ENCODE results near the gene ARHGAP22.

ARHGAP22 gene

DNA sequence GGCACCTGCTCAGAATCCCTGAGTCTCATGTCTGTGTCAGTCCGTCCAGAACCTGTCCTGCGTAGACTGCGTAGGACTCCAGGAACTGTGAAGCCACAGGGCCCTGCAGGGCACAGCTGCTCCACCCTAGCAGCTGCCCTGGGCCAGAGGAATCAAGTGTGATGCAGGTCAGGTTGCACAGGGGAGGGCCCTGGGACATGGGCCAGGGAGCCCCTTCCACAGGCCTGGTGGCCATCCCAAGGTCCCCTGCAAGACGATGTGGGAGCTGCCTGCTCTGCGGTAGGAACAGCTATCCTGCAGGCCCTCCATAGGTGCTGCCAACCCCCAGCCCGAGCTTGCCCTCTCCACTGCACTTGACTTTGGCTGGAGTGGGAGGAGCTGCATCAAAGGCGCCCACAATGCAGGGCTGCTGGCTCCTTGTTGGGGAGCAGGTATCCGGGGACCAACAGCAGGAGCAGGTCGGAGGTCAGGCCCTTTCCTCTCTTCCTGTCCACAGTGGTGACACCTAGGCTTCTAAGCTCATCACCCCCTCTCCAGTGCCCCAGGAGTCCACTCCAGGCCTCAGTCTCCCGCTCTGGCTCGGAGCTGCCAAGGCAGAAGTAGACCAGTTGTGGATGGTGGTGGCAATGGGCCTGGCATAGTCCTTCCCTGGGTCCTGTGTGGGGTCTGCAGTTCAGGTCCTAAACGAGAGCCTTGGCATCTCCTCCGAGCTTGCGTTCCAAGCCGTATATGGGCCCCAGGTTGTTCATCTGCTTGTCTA is 149.3 kb downstream of the ARHGAP22 start:
- no peak for FAIRE-seq
- no peak for DNase-seq (ENCODE audit: insufficient read length, low spot score)

DNA sequence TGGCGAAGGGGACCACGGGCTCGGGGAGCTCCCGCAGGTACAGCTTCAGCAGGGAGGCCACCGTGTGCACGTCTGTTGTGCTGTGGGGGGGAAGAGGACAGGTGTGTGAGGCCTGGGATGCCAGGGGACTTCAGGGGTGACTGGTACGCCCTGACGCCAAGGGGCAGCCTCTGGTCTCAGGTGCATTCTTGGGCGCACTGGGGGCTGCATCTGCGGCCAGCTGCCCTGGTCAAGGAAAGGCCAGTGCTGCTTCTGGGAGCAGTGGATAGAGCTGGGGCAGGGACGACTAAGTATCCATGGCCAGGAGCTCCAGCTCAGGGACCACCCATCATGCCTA is 149.8 kb downstream of the ARHGAP22 start:
- no peak for FAIRE-seq

DNA sequence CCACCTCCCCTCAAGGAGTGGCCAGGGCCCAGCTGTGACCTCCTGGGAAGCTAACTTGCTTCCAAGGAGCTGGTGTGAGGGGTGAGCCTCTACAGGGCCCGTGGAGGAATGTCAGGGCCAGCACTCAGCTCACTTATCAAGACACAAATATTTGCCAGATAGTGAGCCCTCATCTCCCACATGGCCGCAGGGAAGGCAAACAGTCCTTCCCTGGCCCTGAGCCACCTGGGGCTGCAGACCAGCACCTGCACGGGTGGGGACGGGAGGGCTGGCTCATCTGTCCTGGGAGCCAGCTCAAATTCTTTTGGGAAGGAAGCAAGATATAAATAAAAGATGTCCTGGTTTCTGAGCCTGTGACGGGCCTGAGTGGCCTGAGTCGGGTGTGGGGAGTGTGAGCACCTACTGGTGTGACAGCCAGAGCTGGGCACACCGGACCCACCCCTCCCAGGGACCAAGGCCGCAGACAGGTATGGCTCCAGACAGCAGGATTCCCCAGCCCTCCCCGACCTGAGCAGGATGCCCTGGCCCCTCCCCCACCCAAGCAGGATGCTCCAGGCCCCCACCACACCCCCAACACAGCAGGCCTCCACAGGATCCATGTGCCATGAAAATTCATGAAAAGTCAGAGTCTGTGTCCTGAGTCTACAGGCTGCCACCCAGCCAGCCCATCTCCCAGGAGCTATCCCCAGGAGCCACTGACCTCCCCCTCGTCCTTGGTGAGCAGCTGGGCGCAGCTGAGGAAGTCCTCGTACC is 150.4 kb downstream of the ARHGAP22 start:
- FAIRE-seq (no peak), DNase-seq (ENCODE audit: insufficient read length, low spot score) (no peak)

More for the DNA sequence above, 149.8 kb downstream of the ARHGAP22 start:
- DNase-seq (ENCODE audit: insufficient read length, low spot score): no peak

DNA sequence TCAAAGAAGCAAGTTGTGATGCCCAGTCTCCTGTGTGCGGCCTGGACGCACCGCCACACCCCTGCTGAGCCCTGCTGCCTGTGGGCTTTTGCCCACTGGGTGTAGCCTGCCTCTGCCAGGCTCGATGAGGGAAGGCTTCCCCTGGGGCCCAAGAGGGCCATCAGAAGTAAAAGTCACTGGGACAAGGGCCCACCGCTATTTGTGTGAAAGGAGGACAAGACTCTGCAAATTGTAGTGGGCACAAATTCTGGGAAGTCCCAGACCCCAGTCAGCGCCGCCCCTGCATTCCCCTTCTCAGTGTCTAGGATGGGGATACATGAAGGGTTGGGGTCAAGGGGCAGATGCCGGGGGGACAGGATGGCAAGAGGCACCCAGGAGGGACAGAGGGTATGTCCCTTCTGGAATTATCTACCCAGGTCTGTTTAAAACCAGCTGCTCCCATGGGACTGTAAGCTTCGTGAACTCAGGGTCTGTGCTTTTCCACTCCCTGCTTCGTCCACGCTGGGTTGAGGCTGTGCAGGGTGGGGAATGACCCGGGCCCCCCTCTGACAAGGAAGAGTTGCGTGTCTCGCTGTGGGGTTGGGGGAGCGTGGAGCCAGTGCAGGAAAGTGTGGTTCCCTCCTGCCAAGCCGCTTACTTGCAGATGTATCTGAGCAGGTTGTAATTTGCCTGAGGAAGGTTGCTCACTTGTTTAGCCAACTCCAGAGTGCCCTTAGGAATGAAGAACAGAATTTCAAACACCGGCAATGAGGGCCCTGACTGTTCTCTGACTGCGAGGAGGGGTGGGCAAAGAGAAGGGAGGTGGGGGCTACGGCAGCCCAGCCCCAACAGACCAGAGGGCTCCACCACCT is 151.2 kb downstream of the ARHGAP22 start:
- no peak for DNase-seq (ENCODE audit: insufficient read length, low spot score)
- FAIRE-seq: no peak

DNA sequence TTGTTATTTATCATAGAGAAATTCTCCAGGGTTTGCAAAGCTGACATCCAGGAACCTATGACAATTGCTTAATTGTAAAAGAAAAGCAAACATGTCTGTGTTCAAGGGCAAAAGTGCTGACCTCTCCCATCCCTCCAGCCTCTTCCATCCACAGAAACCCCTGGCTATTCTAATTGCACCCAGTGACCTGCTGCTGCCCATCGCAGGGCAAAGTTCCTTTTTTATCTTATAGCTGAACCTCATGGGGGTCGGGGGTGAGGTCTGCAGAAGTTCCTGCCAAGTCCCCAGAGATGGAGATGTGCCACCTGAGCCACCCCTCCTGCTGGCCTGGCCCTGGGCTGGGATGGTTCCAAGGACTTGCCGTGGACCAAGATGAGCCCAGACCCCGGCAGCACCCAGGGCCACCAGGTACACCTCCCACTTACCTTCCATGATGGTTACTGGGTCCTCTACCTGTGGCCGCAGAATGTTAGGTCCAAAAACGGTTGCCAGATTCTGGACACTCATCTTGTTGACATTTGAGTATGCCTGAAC is 151.9 kb downstream of the ARHGAP22 start:
- no peak for FAIRE-seq
- DNase-seq (ENCODE audit: insufficient read length, low spot score): no peak

DNA sequence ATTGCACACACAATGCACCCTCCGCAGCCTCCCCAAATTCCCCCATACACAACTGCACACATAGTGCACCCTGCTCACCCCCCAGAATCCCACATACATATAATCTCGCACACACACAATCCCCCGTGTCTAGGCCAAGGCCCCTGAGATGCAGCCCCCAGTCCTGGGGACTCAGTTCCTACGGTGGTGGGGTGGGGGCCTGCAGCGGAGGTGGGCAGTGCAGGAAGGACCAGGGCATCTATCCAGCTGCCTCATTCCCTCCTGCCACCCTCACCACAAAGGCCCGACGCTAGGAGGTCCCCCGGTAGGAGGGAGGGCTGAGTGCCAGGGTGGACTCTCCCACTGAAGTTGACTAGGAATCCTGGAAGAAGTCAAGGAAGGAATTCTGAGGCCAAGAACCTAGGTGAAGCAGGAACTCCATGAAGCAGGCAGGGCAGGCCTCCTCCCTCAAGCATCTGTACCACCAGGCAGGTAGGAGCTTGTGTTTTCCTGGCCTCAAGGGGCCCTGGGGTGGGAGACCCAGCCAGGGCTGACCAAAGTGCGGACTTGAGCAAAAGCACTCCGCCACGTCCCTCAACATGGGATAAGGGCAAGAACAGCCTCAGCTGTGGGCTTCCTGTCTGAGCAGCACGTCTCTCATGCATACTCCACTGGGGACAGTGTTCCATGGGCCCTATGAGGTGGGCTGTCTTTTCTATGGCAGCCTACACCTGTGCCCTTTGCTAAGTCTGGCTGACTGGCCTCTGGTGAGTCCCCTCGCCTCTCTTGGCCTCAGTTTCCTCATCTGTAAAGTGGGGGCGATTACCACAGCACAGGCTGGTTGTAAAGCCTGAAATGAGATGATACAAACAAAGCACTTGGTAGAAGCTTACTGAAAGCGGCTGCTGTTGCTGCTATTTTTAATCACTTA is 152.6 kb downstream of the ARHGAP22 start:
- DNase-seq (ENCODE audit: insufficient read length, low spot score): no peak
- no peak for FAIRE-seq

DNA sequence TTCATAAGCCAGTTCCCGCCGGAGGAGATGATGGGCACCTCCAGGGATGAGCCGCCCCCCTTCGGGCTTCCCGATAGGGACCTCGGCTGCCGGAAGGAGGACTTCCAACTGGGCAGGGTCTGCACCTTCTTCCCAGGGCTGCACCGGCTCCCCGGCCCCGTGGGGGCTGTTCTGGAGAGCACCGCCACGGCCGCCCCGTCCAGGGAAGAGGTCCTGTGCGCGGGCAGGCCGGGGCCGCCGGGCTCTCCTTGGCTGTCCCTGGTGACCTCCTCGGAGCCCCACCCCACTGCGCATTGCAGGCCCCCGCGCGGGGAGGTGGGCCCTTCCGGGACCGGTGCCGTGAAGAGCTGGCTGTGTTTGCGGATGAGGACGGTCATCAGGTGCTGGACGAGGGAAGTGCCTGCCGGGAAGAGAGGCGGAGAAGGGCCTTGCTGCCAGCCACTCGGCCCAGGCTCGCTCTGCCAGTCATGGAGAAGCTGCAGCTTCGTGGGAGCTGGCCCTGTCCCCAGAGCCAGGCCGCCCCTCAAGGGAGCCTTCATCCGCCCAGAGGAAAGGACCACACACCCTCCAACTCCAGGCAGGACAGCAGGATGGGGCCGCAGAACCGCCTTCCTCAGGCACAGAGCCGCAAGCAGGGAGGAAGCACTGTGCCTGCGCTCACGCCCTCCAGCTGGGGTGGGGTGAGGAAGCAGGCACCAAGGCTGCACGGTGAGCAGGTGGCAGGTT is 154.0 kb downstream of the ARHGAP22 start:
- FAIRE-seq (no peak), DNase-seq (ENCODE audit: insufficient read length, low spot score) (no peak)

DNA sequence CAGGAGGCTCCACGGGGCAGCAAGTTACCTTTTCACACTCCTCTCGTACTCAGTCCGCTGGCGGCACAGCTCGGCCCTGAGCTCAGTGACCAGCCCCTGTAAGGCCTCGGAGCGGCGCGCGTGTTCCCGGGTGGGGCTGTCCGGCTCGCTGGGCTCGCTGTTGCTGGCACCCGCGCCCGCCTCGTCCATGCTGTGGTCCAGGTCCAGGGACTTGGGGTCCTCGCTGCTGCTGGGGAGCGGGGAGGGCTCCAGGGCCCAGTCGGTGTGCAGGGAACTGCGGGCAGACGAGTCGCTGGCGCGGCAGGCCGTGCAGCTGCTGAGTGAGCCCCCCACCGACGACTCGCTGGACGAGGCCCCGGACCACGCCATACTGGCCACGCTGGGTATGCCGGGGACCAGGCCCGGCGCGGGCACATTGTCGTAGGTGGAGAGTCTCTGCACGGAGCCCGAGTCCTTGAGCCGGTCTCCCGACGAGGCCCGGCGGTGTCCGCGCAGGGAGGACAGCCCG is 154.6 kb downstream of the ARHGAP22 start:
- DNase-seq (ENCODE audit: insufficient read length, low spot score) (no peak), FAIRE-seq (no peak)

DNA sequence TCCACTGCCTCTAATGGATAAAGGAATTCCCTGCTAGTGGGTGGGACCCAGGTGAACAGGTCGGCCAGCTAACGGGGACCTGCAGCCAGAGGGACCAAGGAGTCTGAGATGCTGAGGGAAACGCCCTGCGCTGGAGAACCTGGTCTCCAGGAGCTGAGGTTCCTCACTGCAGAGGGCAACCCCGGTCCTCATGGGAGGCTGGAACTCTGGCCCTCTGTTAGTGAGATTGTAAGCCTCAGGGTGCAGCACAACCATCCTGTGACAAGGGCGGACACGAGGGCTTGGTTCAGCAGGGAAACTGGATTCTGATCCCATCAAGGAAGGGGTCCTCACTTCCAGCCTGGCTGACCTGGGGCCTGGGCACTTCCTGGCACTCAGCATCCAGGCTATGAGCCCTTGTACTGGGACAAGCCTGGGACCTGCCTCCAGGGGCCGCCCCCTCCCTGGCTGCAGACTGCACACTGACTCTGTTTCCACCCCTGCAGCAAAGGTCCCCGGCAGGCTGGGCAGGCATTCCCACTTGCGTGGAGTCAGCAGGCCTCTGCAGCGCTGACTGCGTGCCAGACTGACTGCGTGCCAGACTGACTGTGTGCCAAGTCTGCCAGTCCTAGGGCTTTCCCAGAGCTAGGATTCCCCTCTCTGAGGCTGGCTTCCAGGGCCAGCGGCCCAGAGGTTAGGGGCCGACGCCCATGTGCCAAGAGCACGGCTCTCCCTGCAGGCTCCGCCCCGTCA is 155.2 kb downstream of the ARHGAP22 start:
- DNase-seq (ENCODE audit: insufficient read length, low spot score): no peak
- no peak for FAIRE-seq

DNA sequence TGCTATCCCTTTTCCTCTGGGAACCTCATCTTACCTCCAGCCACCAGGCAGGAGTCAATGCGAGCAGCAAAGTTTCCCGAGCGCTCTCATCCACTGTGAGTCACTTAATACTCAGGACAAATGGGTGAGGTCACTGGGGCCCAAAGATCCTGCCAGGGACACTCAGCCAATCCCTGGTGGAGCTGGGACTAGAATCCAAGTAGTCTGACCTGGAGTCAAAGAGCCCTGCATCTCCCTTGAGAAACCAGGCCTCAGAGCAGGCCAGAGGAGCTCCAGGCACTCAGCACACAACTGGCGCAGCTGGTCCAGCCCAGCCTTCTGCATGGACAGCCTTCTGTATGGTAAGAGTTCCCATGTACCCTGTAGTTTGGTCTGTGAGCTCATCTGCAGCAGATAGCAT is 156.1 kb downstream of the ARHGAP22 start:
- DNase-seq (ENCODE audit: insufficient read length, low spot score): no peak
- no peak for FAIRE-seq

DNA sequence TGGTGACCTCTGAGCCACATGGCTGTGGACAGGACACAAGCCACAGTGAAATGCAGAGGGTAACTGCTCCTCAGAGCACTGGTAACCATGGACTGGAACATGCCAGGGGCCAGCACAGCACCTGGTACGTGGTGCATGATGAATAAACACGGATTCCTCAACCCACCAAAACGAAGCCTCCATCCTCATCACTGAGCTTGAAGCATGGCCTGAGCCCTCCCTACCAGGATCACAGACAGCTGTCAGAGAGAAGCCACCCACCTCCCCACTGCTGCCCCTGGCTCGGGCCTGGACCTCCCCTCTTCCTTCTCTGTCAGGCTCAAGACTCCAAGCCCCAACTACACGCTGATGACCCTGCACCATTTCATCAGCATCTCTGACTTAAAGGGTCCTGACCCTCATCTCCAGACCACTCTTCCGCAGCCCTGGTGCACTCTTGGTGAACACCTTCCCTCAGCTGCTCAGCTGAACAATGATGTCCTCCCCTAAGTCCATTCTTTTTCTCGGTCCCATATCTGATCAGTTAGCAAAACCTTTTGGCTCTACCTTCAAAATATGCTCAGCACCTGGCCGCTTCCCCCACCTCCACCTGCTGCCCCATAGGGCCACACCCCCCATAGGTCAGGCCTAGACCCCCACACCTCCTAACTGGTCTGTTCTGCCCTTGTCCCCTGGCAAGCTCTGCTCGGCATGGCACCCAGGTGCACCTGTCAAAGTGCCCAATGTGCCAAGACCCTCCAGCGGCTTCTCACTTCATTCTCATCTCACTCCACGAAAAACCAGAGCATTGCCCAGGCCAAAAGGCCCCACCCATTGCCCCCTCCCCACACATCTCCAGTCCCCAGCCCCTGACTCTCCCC is 157.3 kb downstream of the ARHGAP22 start:
- no peak for FAIRE-seq
- DNase-seq (ENCODE audit: insufficient read length, low spot score): peak; percentile 8

DNA sequence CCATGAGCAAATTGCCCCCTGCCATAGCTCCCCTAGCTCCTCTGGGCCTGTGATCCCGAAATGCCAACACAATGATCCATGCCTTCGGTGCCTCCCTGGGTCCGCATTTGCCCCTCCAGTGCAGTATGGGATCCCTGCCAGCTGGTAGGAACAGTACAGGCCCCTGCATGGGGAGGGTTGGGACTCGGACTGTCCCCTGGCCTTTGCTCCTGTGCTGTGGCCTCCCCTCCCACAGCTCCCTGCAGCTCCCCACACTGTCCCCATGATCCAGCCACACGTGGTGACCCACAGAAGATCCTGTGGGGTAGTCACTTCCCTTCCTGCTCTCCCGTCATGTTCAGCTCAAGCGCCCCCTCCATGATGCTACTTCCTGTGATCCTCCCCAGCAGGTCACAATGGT is 158.1 kb downstream of the ARHGAP22 start:
- peak; percentile 4 for DNase-seq (ENCODE audit: insufficient read length, low spot score)
- FAIRE-seq: no peak

DNA sequence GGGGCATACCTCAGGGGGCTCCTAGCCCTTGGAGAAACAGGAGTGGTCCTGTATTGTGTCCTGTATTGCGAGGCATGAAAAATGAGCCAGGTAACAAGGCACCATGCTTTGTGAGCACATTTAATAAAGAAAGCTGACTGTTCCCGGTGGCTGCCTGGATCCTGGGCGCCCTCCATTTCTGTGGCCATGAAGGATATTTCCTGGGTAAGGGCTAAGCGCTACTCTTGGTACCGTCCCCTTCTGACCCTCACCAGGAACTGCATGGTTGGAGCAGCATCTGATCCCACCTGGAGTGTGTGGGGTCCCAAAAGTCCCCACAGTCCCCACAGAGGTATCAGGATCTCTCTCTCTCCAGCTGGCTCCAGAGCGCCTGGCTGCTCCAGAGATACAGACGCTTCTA is 158.9 kb downstream of the ARHGAP22 start:
- FAIRE-seq (no peak), DNase-seq (ENCODE audit: insufficient read length, low spot score) (no peak)

DNA sequence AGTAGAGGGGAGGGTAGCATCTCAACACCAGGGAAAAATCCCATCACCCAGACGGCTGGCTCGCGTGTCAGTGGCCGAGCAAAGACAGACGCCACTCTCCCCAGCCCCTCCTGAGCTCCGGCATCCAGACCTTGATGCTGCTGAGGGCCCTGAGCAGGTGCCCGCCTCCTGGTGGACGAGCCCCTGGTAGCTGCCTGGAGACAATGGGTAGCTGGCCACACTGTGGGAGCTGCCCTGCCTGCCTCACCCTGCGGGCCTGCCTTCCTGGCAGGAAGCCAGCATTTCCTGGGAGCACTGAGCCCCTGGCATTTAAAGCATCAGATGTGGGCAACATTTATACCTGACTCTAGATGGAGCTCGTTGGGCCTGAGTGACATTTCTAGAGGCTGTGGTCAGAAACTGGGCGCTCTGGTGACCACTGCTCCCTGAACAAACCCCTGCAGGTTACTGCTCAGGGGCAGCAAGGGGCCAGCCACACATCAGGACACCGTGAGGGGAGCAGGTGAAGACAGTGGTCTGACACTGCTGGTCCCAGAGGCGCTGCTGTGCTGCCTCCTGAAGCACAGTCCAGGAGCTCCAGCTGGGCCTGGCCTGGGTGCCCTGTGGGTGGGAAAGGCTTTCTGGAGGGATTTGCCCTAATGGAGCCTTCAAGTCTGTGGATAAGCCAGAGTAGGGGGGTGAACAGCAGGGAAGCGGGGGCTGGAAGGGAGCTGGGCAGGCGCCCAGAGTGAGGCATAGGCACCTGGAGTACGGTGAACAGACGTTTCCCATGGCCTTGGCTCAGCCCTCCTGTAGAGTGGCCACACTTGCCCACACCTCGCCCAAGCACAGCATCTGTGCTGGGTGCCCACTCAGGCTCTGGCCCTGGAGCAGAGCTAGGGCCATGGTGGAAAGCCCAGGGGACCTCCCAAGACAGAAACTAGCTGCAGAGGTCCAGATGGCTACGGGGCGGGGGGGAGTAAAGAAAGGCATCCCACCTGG is 159.7 kb downstream of the ARHGAP22 start:
- FAIRE-seq (no peak), DNase-seq (ENCODE audit: insufficient read length, low spot score) (no peak)

DNA sequence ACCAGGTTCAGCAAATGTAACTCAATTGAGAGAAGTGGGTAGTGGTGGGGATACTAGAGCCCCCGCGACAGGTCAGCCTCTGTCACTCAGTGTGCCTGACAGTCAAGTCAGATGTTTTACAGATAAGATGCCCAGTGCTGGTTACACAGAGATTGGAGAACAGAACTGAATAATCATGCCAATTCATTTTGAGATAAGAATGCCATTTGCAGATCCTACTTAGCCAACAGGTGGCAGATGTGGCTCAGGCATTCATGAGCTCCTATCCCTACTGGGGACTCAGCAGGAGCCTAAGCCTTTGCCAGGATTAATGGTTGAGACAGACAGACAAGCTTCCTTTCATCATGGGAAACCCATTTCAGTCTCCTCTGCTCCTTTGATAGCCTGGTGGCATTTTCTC is 160.6 kb downstream of the ARHGAP22 start:
- no peak for FAIRE-seq
- DNase-seq (ENCODE audit: insufficient read length, low spot score): no peak

DNA sequence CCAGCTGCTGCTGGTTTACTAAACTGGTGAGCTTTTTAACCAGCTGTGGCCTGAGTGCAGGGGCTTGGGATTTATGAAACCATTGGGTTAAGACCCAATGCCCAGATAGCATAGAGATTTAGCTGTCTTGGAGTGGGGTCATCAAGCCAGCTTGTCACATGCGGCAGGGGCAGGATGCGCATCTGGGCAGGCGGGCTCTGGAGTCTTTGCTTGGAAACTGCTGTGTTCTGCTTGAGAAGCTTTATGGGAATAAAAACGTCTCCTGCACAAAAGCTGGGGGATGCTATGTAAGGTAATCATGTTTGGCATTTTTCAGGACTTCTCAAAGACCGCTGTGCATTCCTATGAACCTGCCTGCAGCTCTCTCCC is 162.1 kb downstream of the ARHGAP22 start:
- no peak for DNase-seq (ENCODE audit: insufficient read length, low spot score)
- no peak for FAIRE-seq
